T-helper 17 cell (primary cell): ENCODE measurements around the gene PLCB4. TPM values are rescaled to one million over a fixed set of nuclear protein-coding genes. Genes with fewer than 3 reads are reported as not detected.

Source experiments
- ATAC-seq: fragments of 150-1000 bp; cut with Tn5 transposase; 2 replicates; pipeline ENCODE4 v1.10.0; 2021; ENCODE audit warnings: mild to moderate bottlenecking, moderate library complexity
- DNase-seq, 3 donors: peaks; one replicate each; pipeline versions ENCODE4 v3.0.0 to v3.0.0-alpha.2; 2020 to 2021
- H3K9me3 ChIP-seq: one replicate; pipeline ENCODE4 v1.7.0; 2013; ENCODE audit warnings: low read length, mild to moderate bottlenecking; ENCODE audit not compliant: control insufficient read depth, poor library complexity, severe bottlenecking
- H3K27ac Mint-ChIP-seq: one replicate; pipeline ENCODE4 v1.8.0; 2022; ENCODE audit warnings: mild to moderate bottlenecking, moderate library complexity, mixed read lengths
- H3K27me3 Mint-ChIP-seq: one replicate; pipeline ENCODE4 v1.8.0; 2022; ENCODE audit warnings: mixed read lengths
- H3K36me3 Mint-ChIP-seq: one replicate; pipeline ENCODE4 v1.8.0; 2022; ENCODE audit warnings: low read depth, mixed read lengths
- H3K4me1 Mint-ChIP-seq: one replicate; pipeline ENCODE4 v1.8.0; 2022; ENCODE audit warnings: mild to moderate bottlenecking, mixed read lengths
- H3K4me3 Mint-ChIP-seq: one replicate; pipeline ENCODE4 v1.8.0; 2022; ENCODE audit warnings: mild to moderate bottlenecking, moderate library complexity, mixed read lengths
- total RNA-seq, 4 donors: library from RNA in 2 of 4; stranded (reverse) in 2 of 4; gene quantifications; one replicate each; pipeline ENCODE4 v1.2.3 and lab custom pipeline; 2022 to 2026

The PLCB4 gene
- total RNA-seq, 2 donors from 2014 or later = 0.52 TPM; not detected in 1

- H3K4me3 Mint-ChIP-seq = no peak overlapping the region
Observed at GRCh38 chr20:9215539-9215938, 146.7 kb downstream of the PLCB4 start.

GRCh38 chr20:9218531-9218961 is 149.7 kb downstream of the PLCB4 start:
- no peaks in the 10 kb centered on the region for H3K36me3 Mint-ChIP-seq
- ATAC-seq (no peak), DNase-seq (no peak)
- no peak overlapping the region for H3K27ac Mint-ChIP-seq
- H3K4me1 Mint-ChIP-seq = no peaks in the 10 kb centered on the region
- H3K27me3 Mint-ChIP-seq = no peaks in the 10 kb centered on the region
- H3K9me3 ChIP-seq = no peaks in the 10 kb centered on the region
- H3K4me3 Mint-ChIP-seq = no peak overlapping the region

More at GRCh38 chr20:9215539-9215938, 146.7 kb downstream of the PLCB4 start:
- DNase-seq (no peak), ATAC-seq (no peak)
- Mint-ChIP-seq H3K27me3 (no peaks in the 10 kb centered on the region), H3K4me1 (no peaks in the 10 kb centered on the region), H3K27ac (no peak overlapping the region), H3K36me3 (no peaks in the 10 kb centered on the region)
- H3K9me3 ChIP-seq = no peaks in the 10 kb centered on the region

GRCh38 chr20:9220874-9221547 is 152.1 kb downstream of the PLCB4 start:
- ATAC-seq (no peak), DNase-seq (no peak)
- Mint-ChIP-seq H3K27ac (no peak overlapping the region), H3K4me1 (no peaks in the 10 kb centered on the region), H3K27me3 (no peaks in the 10 kb centered on the region), H3K4me3 (no peak overlapping the region), H3K36me3 (no peaks in the 10 kb centered on the region)
- no peaks in the 10 kb centered on the region for H3K9me3 ChIP-seq

GRCh38 chr20:9223296-9223695 is 154.4 kb downstream of the PLCB4 start:
- ATAC-seq (no peak), DNase-seq (no peak)
- H3K36me3 Mint-ChIP-seq = no peaks in the 10 kb centered on the region
- no peaks in the 10 kb centered on the region for H3K9me3 ChIP-seq
- no peaks in the 10 kb centered on the region for H3K27me3 Mint-ChIP-seq
- no peaks in the 10 kb centered on the region for H3K4me1 Mint-ChIP-seq
- H3K4me3 Mint-ChIP-seq = no peak overlapping the region
- no peak overlapping the region for H3K27ac Mint-ChIP-seq

- H3K27me3 Mint-ChIP-seq = no peaks in the 10 kb centered on the region
- H3K27ac Mint-ChIP-seq = no peak overlapping the region
- ATAC-seq (no peak), DNase-seq (no peak)
- no peaks in the 10 kb centered on the region for H3K9me3 ChIP-seq
- no peaks in the 10 kb centered on the region for H3K4me1 Mint-ChIP-seq
- no peak overlapping the region for H3K4me3 Mint-ChIP-seq
- H3K36me3 Mint-ChIP-seq = no peaks in the 10 kb centered on the region
Observed at GRCh38 chr20:9225879-9226278, 157.0 kb downstream of the PLCB4 start.

- no peak for DNase-seq
- Mint-ChIP-seq H3K36me3 (no peaks in the 10 kb centered on the region), H3K27me3 (no peaks in the 10 kb centered on the region), H3K27ac (no peak overlapping the region), H3K4me1 (no peaks in the 10 kb centered on the region), H3K4me3 (no peak overlapping the region)
- ATAC-seq = no peak
- H3K9me3 ChIP-seq = no peaks in the 10 kb centered on the region
Observed at GRCh38 chr20:9227896-9228615, 159.2 kb downstream of the PLCB4 start.

- ATAC-seq (no peak), DNase-seq (no peak)
- no peak overlapping the region for H3K27ac Mint-ChIP-seq
- H3K4me3 Mint-ChIP-seq = no peak overlapping the region
- no peaks in the 10 kb centered on the region for H3K36me3 Mint-ChIP-seq
- no peaks in the 10 kb centered on the region for H3K9me3 ChIP-seq
- H3K4me1 Mint-ChIP-seq = no peaks in the 10 kb centered on the region
- no peaks in the 10 kb centered on the region for H3K27me3 Mint-ChIP-seq
Observed at GRCh38 chr20:9228774-9229450, 160.0 kb downstream of the PLCB4 start.

- Mint-ChIP-seq H3K4me3 (no peak overlapping the region), H3K27ac (no peak overlapping the region), H3K4me1 (no peaks in the 10 kb centered on the region), H3K27me3 (no peaks in the 10 kb centered on the region), H3K36me3 (no peaks in the 10 kb centered on the region)
- no peaks in the 10 kb centered on the region for H3K9me3 ChIP-seq
- DNase-seq = no peak
- ATAC-seq = no peak
Observed at GRCh38 chr20:9230406-9230805, 161.5 kb downstream of the PLCB4 start.

GRCh38 chr20:9233804-9234203 is 164.9 kb downstream of the PLCB4 start:
- no peak overlapping the region for H3K27ac Mint-ChIP-seq
- no peaks in the 10 kb centered on the region for H3K9me3 ChIP-seq
- H3K27me3 Mint-ChIP-seq = no peaks in the 10 kb centered on the region
- DNase-seq (no peak), ATAC-seq (no peak)
- no peak overlapping the region for H3K4me3 Mint-ChIP-seq
- H3K4me1 Mint-ChIP-seq = no peaks in the 10 kb centered on the region
- no peaks in the 10 kb centered on the region for H3K36me3 Mint-ChIP-seq

- Mint-ChIP-seq H3K36me3 (no peaks in the 10 kb centered on the region), H3K4me3 (no peak overlapping the region), H3K27me3 (no peaks in the 10 kb centered on the region), H3K27ac (no peak overlapping the region), H3K4me1 (no peaks in the 10 kb centered on the region)
- DNase-seq (no peak), ATAC-seq (no peak)
- no peaks in the 10 kb centered on the region for H3K9me3 ChIP-seq
Observed at GRCh38 chr20:9235518-9235917, 166.6 kb downstream of the PLCB4 start.

- ATAC-seq (no peak), DNase-seq (no peak)
- H3K9me3 ChIP-seq = no peaks in the 10 kb centered on the region
- no peak overlapping the region for H3K27ac Mint-ChIP-seq
- no peaks in the 10 kb centered on the region for H3K36me3 Mint-ChIP-seq
- no peak overlapping the region for H3K4me3 Mint-ChIP-seq
- H3K27me3 Mint-ChIP-seq = no peaks in the 10 kb centered on the region
- no peaks in the 10 kb centered on the region for H3K4me1 Mint-ChIP-seq
Observed at GRCh38 chr20:9236458-9236857, 167.6 kb downstream of the PLCB4 start.

GRCh38 chr20:9241232-9241692 is 172.4 kb downstream of the PLCB4 start:
- Mint-ChIP-seq H3K27me3 (no peaks in the 10 kb centered on the region), H3K27ac (no peak overlapping the region), H3K4me3 (no peak overlapping the region), H3K4me1 (no peaks in the 10 kb centered on the region), H3K36me3 (no peaks in the 10 kb centered on the region)
- H3K9me3 ChIP-seq = no peaks in the 10 kb centered on the region
- DNase-seq (no peak), ATAC-seq (no peak)

- Mint-ChIP-seq H3K36me3 (no peaks in the 10 kb centered on the region), H3K27me3 (no peaks in the 10 kb centered on the region), H3K27ac (no peak overlapping the region), H3K4me1 (no peaks in the 10 kb centered on the region), H3K4me3 (no peak overlapping the region)
- DNase-seq (no peak), ATAC-seq (no peak)
- no peaks in the 10 kb centered on the region for H3K9me3 ChIP-seq
Observed at GRCh38 chr20:9241721-9242427, 173.0 kb downstream of the PLCB4 start.
